Kidney (tissue), 14 donors: ENCODE measurements around the gene CAMSAP2. TPM values are rescaled to one million over a fixed set of nuclear protein-coding genes. Genes with fewer than 3 reads are reported as not detected.

Source experiments
- DNase-seq, 5 donors: peaks; one replicate each; pipeline ENCODE4 v3.0.0-alpha.2; 2013 to 2020
- FAIRE-seq: peaks from 2 replicates; lab custom pipeline; 2012; peaks lifted over from hg19 to GRCh38; lab: Jason Lieb, UNC
- H3K27ac ChIP-seq, 2 donors: one replicate each; pipeline ENCODE4 v1.7.0; 2013; ENCODE audit warnings: low read depth in 2 of 2, low read length in 2 of 2, inconsistent platforms in 1 of 2
- H3K27me3 ChIP-seq: one replicate; pipeline ENCODE4 v1.7.1; 2013; ENCODE audit warnings: low read length, inconsistent platforms; ENCODE audit not compliant: control insufficient read depth, insufficient read depth
- H3K36me3 ChIP-seq, 3 donors: one replicate each; pipeline versions ENCODE4 v1.7.0 to v1.7.1; 2013; ENCODE audit warnings: low read length in 3 of 3, control low read depth in 1 of 3, inconsistent platforms in 1 of 3; ENCODE audit not compliant: insufficient read depth in 3 of 3, control insufficient read depth in 2 of 3
- H3K4me1 ChIP-seq, 3 donors: one replicate each; pipeline versions ENCODE4 v1.7.0 to v1.7.1; 2013; ENCODE audit warnings: low read length in 3 of 3, inconsistent platforms in 1 of 3, low read depth in 1 of 3; ENCODE audit not compliant: control insufficient read depth in 2 of 3, insufficient read depth in 2 of 3
- H3K4me3 ChIP-seq, 3 donors: one replicate each; pipeline versions ENCODE4 v1.7.0 to v1.8.1; 2013; ENCODE audit warnings: low read length in 3 of 3, control low read depth in 1 of 3, inconsistent platforms in 1 of 3
- H3K9ac ChIP-seq, 3 donors: one replicate each; pipeline versions ENCODE4 v1.7.0 to v1.7.1; 2013; ENCODE audit warnings: low read length in 3 of 3, control low read depth in 1 of 3, inconsistent platforms in 1 of 3
- H3K9me3 ChIP-seq, 3 donors: one replicate each; pipeline versions ENCODE4 v1.7.0 to v1.7.1; 2013; ENCODE audit warnings: low read length in 3 of 3, control low read depth in 1 of 3, inconsistent platforms in 1 of 3; ENCODE audit not compliant: control insufficient read depth in 2 of 3, insufficient read depth in 1 of 3
- CTCF ChIP-seq: IDR thresholded peaks from 3 replicates; pipeline ENCODE4 v1.5.1; 2012; ENCODE audit warnings: mild to moderate bottlenecking, moderate library complexity, borderline replicate concordance; ENCODE audit not compliant: insufficient read depth; ENCODE audit errors: extremely low read depth
- intact Hi-C: fragments of 100-400 bp; cut with DNase I; formaldehyde crosslinking; loops from one replicate; pipeline ENCODE4 v1.11.1; 2022
- polyA plus RNA-seq: library from polyadenylated mRNA; stranded (reverse); fragments of 350-450 nt; fragmentation: Illumina TruSeq; extraction: RNeasy Lipid Tissue Mini Kit (QIAGEN cat#74804); gene quantifications from one replicate; pipeline ENCODE4 v1.2.3, GENCODE V29; 2014; ENCODE audit warnings: low read depth, low replicate concordance; ENCODE audit not compliant: insufficient read depth
- total RNA-seq: library from RNA; stranded (reverse); fragmentation: NEBNext Ultra II Directional; extraction: Animal tissue kit (Norgen Biotek cat#: 25700); gene quantifications from one replicate; pipeline ENCODE4 v1.2.1, GENCODE V29; 2021
- donor health status: control.
- donor health status: control.
- donor health status: control.
- donor health status: control.
- donor health status: control.
- donor health status: DM: yes; HTN: yes; CAD: no.
- donor health status: Normal renal cell carcinoma (clear cell type).

CAMSAP2 gene
- total and polyA plus RNA-seq, 2 donors from 2014 or later = 7.5 to 30.3 TPM

GRCh38 chr1:200794506-200795065 is 55.9 kb downstream of the CAMSAP2 start:
- DNase-seq = no peak
- intact Hi-C loops = no loop called here
- Histone ChIP-seq H3K4me3 (no peak overlapping the region), H3K9me3 (no peaks in the 10 kb centered on the region), H3K36me3 (no peaks in the 10 kb centered on the region), H3K4me1 (peaks cover 0 to 4% (median 0%) of the 10 kb centered on the region in 3 donors), H3K27ac (no peak overlapping the region), H3K9ac (no peak overlapping the region), H3K27me3 (no peaks in the 10 kb centered on the region)
- no peak for TF ChIP-seq CTCF
- FAIRE-seq = no peak

- FAIRE-seq = no peak
- Histone ChIP-seq H3K27me3 (no peaks in the 10 kb centered on the region), H3K4me1 (no peaks in the 10 kb centered on the region), H3K36me3 (no peaks in the 10 kb centered on the region), H3K9me3 (no peaks in the 10 kb centered on the region), H3K4me3 (no peak overlapping the region), H3K9ac (no peak overlapping the region), H3K27ac (no peak overlapping the region)
- intact Hi-C loops = no loop called here
- no peak for DNase-seq
- TF ChIP-seq CTCF = no peak
These were observed 56.5 kb downstream of the CAMSAP2 start for GRCh38 chr1:200795156-200795555.

DNA sequence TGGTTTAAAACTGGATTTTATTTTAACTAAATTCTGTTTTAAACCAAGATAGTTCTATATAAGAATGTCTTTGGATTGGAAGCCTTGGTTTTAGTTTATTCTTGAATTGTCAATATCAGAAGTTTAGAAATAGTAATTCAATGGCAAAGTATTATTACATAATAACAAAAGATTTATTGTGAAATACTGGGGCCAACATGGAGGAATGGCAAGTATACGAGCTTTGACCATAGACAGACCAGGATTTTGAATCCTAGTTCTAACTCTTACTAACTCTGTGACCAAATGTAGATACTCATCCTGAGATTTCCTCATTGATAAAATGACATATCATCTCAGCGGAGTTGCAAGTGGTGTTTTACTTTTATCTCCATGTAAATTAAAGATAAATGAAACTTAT is 63.3 kb downstream of the CAMSAP2 start:
- intact Hi-C loops = loop anchor here (10.0 kb wide), 1 partner anchor 177 kb away; the partner anchor contains the start of gene KIF14
- no peaks in the 10 kb centered on the region for H3K9me3 ChIP-seq
- H3K27me3 ChIP-seq = no peaks in the 10 kb centered on the region
- H3K27ac ChIP-seq = no peak overlapping the region
- peaks cover 0 to 2% (median 0%) of the 10 kb centered on the region in 3 donors for H3K4me1 ChIP-seq
- H3K4me3 ChIP-seq = no peak overlapping the region
- DNase-seq (no peak), FAIRE-seq (no peak)
- H3K9ac ChIP-seq = no peak overlapping the region
- TF ChIP-seq CTCF = no peak
- no peaks in the 10 kb centered on the region for H3K36me3 ChIP-seq
